GM21786 (cell line): ENCODE measurements around the gene SIGLEC7.
"Not testable (repeated sequence)": the region's sequence is repeated elsewhere in the genome, so short reads cannot be mapped to it uniquely, and the experiment has no call there.

ENCODE experiments used
- ATAC-seq: cut with Tn5 transposase; IDR thresholded peaks from one replicate; pipeline ENCODE4 v1.9.1; 2021; ENCODE audit not compliant: unreplicated experiment

The SIGLEC7 gene

DNA sequence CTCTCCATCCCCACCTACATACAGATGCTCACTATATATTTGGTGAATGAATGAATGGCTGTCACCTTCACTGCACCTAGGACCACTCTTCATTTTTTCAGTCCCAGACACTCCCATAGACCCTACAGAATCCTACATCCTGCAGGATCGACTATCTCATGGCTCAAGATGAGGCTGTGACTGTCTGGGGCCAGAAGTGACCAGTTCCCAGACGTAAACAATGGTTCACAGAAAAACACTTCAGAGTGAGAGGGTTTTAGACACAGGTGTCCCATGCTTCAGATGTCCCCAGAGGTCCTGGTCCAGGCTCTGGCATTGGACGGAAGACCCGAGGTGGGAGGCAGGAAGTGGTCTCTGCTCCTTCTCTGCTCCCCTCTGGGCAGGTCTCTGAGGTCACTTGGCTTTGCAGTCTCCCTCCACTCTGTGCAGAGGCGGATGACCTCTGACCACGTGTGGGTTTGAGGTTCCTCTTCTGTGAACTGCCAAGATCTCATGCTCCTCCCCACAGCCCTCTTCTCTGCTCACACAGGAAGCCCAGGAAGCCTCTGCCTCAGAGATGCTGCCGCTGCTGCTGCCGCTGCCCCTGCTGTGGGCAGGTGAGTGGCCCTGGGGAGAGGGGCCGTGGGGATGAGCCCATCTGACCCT lies 24.9 kb downstream of the SIGLEC7 start:
- ATAC-seq: no peak

DNA sequence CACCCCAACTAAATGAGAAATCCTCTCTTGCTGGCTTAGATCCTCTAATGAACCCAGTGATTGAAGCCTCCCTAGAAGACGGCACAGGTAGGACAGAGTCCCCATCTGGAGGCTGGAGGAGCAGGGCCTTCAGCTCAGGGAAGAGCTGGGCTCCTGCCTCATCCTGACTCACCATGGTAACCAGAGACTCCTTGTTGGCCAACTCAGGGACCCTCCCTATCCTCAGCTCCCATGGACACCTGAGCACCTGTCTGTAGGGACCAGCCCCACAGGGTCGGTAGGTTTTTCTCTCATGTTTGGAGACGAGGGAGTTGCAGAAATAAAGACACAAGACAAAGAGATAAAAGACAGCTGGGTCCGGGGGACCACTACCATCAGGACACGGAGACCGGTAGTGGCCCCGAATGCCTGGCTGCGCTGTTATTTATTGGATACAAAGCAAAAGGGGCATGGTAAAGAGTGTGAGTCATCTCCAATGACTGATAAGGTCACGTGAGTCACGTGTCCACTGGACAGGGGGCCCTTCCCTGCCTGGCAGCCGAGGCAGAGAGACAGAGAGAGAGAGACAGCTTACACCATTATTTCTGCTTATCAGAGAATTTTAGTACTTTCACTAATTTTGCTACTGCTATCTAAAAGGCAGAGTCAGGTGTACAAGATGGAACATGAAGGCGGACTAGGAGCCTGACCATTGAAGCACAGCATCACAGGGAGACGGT lies 26.6 kb downstream of the SIGLEC7 start:
- no peak for ATAC-seq

DNA sequence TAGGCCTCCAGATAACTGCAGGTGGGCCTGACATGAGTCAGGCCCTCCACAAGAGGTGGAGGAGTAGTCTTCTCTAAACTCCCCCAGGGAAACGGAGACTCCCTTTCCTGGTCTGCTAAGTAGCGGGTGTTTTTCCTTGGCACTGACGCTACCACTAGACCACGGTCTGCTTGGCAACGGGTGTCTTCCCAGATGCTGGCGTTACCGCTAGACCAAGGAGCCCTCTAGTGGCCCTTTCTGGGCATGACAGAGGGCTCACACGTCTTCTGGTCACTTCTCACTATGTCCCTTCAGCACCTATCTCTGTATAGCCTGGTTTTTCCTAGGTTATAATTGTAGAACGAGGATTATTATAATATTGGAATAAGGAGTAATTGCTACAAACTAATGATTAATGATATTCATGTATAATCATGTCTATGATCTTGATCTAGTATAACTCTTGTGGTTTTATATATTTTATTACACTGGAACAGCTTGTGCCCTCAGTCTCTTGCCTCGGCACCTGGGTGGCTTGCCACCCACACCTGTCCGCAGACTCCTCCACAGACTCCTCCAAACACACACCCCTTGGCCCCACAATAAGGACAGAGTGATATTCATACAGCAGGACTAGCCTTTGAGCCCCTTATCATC lies 27.3 kb downstream of the SIGLEC7 start:
- not testable (repeated sequence) for ATAC-seq

DNA sequence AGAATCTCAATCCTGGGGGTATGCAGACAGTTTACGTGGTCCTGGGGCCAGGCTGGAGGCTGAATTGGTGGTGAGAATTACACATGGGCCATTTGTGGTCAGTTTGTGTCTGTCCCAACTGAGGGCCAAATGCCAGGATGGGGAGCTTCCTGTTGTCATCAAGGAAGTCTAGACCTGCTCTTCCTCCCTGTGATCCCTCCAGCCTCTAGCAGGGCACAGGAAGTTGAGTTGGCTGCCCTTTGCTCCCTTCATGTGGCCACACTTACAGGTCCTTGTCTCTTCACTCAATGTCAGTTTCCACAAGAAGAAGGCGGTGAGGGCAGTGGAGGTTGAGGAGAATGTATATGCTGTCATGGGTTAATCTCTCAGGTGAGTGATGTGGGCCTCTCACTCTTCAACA lies 30.1 kb downstream of the SIGLEC7 start:
- no peak for ATAC-seq

DNA sequence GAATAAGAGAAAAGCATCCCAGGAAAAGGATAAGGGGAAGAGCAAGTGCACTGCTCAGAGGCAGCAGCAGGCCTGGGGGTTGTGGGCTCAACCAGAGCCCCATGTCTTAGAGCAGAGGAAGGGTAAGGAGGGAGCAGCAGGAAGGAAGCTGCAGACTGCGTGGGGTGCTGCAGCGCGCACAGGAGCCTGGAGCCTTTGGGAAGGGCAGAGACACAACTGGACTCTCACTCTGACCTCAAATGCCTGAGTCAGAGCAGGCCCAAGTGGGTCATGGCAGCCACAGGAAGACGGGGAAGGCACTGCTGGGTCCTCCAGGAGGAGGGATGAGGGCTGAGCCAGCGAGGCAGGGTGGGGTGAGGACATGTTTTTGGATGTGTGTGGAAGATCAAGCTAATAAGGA lies 31.6 kb downstream of the SIGLEC7 start:
- no peak for ATAC-seq

DNA sequence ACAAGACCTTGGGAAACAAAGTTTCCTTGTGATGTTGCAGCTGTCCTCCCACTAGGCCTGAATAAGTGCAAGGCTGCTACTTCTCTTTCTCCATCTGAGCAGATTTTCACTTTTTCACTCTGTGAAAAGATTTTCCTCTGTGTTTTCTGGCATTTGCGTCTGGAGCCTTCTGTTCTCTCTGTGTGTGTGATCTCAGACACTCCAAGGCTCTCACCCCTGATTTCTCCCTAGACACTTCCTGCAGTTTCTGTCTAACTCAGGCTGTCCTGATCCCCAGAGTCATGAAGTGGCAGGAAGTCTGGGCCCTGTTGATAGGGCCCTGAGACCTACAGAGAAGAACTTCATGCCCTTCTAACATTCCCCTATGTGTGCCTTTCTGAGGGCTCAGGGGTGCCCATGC lies 37.2 kb downstream of the SIGLEC7 start:
- no peak for ATAC-seq

DNA sequence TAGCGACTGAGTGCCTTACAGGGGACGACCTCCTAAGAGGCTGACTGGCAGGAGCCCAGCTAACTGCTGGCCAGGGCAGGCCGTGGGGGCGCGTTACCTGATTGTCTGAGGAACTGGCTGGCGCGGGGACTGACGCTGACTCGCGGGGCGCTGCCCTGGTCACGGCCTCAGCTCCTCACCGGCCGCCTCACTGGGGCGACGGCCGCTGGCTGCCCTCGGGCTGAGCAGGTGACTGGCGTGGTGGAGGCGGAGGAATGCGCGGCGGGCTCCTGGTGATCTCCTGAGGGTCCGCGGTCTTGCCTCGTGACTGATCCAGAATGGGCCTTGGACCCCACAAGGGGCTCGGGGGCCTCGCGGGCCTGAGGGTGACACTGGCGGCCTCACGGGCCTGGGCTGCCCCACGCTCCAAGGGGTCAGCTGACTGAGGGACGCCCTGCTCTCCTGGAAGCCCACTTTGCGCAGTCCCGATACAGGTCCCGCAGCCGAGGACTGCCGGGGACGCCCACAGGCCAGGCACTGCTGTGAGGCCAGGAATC lies 39.3 kb downstream of the SIGLEC7 start:
- ATAC-seq: no peak

DNA sequence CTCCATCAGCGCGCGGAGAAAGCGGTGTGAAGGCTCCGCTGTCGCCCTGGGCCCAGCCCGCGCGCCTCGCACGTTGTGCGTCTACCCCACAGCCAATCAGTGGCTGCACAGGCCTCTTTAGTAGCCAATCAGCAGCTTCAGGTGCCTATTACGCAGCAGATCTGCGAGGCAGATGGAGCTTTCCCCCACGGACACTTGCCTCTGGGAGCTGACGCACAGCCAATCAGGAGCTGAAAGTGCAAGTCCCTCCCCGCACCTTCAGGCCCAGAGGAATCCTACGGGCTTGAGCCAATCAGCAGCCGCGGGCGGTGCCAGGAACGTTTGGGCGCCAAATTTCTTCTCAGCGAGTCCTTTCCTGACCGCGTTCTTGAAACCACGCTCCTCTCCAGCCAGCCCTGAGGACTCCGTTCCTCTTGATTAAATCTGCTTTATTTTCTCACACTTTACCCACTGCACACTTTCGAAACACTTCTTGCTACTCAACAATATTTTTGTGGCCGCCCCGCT lies 39.9 kb downstream of the SIGLEC7 start:
- ATAC-seq: no peak

DNA sequence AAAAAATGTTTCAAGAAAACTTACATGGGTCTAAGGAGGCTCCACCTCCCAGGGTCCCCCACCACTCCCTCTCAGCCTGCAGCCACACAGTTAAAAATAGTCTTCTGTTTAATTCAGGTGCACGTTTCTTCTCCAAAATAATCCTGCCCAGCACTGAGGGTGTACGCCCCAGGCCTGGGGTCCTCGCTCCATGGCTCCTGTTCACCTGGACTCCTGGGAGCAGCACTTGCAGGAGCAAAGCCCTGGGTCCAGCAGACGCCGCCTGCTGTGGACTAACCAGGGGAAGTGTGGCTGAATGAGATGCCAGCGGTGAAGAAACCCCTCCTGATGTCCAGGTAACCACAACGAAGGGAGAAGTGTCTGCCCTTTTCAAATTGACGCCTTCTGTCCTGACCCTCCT lies 41.5 kb downstream of the SIGLEC7 start:
- no peak for ATAC-seq

DNA sequence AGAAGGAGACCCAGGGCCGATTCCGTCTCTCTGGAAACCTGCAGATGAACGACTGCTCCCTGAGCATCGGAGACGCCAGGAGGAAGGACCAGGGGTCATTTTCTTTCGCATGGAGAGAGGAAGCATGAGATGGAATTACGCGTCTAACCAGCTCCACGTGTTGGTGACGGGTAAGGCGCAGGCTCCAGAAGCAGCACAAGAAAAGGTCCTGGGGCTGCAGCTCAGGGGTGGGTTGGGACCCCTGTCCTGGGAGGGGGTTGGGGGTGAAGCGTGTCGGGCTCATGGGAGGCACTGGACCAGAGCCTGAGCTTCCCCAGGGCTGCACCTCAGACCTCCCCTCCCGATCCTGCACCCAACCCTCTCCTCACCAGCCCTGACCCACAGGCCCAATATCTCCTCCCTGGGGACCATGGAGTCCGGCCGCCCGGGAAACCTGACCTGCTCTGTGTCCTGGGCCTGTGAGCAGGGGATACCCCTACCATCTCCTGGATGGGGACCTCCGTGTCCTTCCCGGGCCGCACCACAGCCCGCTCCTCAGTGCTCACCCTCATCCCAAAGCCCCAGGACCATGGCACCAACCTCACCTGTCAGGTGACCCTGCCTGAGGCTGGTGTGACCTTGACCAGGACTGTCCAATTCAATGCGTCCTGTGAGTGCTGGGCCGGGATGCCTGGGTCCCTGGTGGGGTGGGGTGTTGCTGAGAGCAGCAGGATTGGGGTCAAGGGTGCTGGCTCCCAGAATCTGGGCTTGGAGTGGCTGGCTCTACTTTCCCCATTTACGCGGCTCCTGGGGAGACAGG lies 43.2 kb downstream of the SIGLEC7 start:
- ATAC-seq: no peak

DNA sequence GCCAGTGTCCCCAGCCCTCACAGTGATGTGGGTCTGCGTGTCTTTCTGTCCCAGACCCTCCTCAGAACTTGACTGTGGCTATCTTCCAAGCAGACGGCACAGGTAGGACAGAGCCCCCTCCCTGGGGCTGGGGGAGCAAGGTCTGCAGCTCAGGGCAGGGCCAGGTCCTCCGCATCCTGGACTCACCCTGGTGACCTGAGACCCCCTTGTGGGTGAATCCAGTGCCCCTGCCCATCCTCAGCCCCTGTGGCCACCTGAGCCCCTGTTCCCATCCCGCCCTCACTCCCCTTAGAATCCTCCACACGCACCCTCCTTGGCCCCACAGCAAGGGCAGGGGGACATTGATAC lies 43.7 kb downstream of the SIGLEC7 start:
- ATAC-seq: no peak

DNA sequence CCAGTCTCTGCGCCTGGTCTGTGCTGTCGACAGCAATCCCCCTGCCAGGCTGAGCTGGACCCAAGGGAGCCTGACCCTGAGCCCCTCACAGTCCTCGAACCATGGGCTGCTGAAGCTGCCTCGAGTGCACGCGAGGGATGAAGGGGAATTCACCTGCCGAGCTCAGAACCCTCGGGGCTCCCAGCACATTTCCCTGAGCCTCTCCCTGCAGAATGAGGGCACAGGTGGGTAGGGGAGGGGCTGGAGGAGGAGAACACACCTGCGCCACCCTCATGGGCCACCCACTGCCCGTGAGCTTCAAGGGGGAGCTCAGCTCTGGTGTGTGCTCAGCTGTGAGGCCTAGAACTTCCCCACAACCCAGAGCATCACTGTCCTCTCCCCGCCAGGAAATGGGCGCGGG lies 44.2 kb downstream of the SIGLEC7 start:
- ATAC-seq: no peak

DNA sequence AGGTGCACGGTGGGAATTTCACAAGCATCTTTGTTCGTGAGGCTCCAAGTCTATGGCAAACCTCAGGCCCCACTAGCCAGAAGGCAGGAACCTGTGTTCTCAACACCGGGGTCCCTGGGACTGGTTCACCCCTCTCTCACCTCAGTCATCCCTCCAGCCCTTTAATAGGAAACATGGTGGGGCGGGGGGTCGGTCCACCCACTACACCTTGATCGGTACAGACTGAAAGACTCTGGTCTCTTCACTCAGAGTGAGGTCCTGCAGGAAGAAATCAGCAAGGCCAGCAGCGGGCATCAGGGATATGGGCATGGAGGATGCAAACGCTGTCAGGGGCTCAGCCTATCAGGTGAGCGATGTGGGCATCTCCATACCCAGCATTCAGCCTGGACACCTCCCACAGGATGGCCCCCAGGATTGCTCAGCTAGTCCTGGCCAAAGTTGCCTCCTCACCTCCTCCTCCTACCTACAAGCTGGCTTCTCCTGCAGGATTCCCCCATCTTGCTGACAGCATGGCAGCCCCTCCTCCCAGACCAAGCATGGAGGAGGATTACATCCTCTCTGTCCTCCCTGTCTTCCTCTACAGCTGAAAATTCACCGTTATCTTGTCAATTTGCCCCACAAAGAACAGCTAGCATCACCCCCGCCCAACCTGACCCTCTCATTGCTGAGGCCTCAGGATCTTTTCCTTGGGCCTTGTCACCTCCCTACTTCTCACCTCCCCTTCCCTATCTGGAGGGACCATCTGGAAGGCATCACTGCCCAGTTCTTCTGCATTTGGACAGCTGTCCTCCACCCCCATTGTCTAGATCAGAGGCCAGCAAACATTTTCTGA lies 45.5 kb downstream of the SIGLEC7 start:
- no peak for ATAC-seq

DNA sequence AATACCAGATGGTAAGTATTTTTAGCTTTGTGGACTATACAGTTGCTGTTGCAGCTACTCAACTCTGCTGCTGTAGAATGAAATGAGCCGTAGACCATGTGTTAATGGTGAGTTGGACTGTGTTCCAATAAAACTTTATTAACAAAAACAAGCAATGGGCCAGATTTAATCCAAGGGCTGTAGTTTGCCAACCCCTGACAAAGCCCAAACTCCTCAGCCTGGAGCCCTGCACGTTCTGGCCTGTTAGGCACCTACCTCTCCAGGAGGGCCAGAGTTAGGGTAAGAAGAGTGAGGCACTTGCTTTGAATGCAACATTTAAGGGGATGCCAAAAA lies 46.1 kb downstream of the SIGLEC7 start:
- ATAC-seq: no peak

DNA sequence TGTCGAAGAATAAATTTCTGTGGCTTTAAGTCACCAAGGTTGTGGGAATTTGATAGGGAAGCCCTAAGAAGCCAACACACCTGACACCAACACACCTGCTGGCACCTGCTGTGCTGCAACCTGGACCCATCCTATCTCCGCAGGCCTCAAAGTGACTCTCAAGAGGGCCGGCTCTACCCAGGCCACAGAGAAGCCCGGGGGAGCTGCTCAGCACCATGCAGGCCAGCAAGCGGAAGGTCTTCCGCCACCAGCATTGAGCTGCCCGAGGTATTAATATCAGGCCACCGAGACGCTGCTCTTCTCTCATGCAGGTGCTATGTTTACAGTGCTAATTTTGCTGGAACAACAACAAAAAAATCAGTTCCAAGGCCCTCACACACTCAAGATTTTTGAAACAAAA lies 50.6 kb downstream of the SIGLEC7 start:
- ATAC-seq: no peak

DNA sequence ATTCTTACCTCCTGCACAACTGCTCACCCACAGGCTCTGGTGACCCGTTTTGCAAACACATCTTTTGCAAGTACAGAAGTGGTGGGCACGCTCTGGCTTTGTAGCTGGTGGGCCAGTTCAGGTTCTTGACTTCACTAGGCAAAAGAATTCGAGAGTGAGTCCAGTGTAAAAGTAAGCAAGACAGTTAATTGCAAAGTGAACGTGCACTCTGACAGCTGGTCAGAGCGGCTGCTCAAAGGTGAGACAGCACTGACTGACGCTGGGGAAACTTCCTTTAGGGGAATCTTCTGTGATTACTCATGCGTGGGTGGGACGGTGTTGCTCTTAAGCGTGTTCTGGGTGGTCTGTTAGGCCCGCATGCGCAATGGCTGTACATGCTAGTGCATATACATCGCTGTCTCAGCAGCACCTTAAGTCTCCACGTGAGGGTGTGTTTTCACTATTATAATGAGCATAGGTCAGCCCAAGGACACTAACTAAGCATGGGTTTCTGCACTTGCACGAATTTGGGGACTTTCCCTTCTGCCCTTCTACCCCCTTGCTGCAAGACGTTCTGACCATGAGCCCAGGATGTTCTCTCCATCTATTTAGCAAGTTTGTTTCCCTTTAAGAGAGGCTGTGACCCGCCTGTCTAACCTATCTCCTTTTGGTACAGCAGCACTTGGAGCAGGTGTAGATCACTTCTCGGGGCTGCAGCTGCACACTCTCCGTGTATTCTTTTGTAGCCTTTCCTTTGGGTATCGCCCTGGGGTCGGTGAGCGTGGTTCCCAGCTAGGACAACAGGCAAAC lies 52.6 kb downstream of the SIGLEC7 start:
- ATAC-seq: no peak

DNA sequence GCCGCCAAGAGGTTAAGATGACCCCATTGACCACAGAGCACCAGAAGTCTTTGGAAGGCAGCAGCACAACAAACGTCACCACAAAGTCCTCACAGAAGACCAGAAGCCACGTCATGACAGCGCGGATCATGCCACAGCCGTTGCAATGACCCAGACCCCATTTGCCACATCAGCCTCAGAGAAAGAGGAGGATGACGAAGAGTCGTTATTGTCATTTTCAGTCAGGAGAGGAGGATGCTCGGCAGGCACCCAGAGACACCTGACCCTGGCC lies 53.1 kb downstream of the SIGLEC7 start:
- no peak for ATAC-seq

DNA sequence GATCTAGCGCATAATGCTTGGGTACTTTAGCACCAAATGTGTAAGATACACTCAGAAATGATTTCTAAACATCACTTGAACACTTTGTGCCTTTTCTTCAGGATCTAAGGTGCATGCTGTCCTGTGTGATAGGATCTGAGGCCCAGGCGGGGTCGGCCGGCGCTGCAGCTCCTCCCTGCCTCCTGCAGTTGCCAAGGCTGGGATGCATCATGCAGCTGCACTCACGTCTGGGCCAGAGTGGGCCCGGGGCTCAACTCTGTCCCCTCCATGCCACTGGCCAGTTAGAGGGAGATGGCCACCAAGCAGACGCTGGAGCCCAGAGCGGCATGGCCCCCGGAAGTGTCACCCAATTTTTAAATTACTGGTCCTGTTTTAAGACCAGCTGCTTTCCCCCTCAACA lies 53.5 kb downstream of the SIGLEC7 start:
- no peak for ATAC-seq

DNA sequence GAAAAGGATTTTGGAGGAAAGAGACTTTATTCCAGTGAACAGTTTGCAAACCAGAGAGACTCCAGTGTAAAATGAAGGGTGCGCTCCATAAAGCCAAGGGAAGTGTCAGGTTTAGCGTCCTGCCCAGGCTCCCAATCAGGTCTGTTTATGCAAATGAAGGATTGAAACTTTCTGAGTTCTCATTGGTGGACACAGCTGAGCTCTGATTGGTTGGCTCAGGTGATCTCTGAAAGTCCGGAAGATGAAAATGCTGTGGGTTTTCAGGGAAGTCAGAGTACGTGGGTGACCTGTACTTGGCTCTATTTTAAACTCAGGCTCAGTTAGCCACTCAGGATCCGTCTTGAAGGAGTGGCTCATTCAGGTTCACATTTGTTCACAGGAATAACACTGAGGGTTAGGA lies 54.1 kb downstream of the SIGLEC7 start:
- ATAC-seq: no peak

DNA sequence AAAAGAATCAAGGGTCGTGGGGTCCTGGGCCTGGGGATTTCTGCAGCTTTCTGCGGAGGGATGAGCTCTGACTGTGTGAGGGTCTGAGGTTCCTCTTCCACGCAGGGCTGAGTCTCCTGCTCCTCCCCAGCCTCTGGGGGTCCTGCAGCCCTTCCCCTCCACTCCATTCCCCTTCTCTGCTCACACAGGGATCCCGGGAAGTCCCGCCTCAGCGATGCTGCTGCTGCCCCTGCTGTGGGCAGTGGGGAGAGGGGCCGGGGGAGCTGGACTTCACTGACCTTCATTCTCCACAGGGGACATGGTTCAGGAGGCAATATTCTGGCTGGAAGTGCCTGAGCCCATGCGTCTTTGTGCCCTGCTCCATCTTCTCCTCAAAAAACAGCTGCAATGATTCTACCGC lies 56.5 kb downstream of the SIGLEC7 start:
- ATAC-seq: no peak
